Thyroid gland (tissue), 4 donors: ENCODE results near the gene KDM8. TPM values are rescaled to one million over a fixed set of nuclear protein-coding genes. Genes with fewer than 3 reads are reported as not detected.

Experiments
- DNase-seq, 2 donors: peaks; one replicate each; pipeline ENCODE4 v3.0.0-alpha.2; 2019
- H3K27ac ChIP-seq, 3 donors: fragments of 200-600 bp; sonication (generic); 1 replicate in 2 of 3; 2 replicates in 1 of 3; pipeline ENCODE4 v1.5.1; 2016 to 2019; ENCODE audit warnings: mild to moderate bottlenecking in 1 of 3, moderate library complexity in 1 of 3
- H3K27me3 ChIP-seq: fragments of 200-600 bp; sonication (generic); one replicate; pipeline ENCODE4 v1.5.1; 2019
- H3K36me3 ChIP-seq, 2 donors: fragments of 200-600 bp; sonication (generic); one replicate each; pipeline ENCODE4 v1.5.1; 2016 to 2019
- H3K4me1 ChIP-seq, 2 donors: fragments of 200-600 bp; sonication (generic); one replicate each; pipeline ENCODE4 v1.5.1; 2017 to 2019
- H3K4me3 ChIP-seq, 3 donors: fragments of 200-600 bp; sonication (generic); replicated peaks in 1 of 3; 1 replicate in 2 of 3; 2 replicates in 1 of 3; pipeline ENCODE4 v1.5.1; 2016; ENCODE audit warnings: mild to moderate bottlenecking in 1 of 3
- H3K9me3 ChIP-seq: fragments of 200-600 bp; sonication (generic); one replicate; pipeline ENCODE4 v1.5.1; 2017
- POLR2A ChIP-seq, 2 donors: fragments of 450-650 bp; IDR thresholded peaks; one replicate each; pipeline ENCODE4 v1.6.1; 2017; ENCODE audit warnings: antibody characterized with exemption in 2 of 2, mild to moderate bottlenecking in 2 of 2, moderate library complexity in 1 of 2
- WGBS, 2 donors: methylation state at CpG; one replicate each; pipeline ENCODE4 v1.1.5; 2017; 5-methylcytosine and 5-hydroxymethylcytosine counted together
- intact Hi-C: fragments of 100-400 bp; cut with DNase I; formaldehyde crosslinking; loops from one replicate; pipeline ENCODE4 v1.15.1; 2023
- total RNA-seq, 4 donors: library from RNA; depleted of rRNA; stranded (reverse); fragments of >200 nt; gene quantifications; one replicate each; pipeline ENCODE4 v1.2.3, GENCODE V29; 2016
- TF ChIP-seq, protein P1 (sequence below), 6 experiments: fragments of 200-600 bp in 3 of 6; fragments of 450-650 bp in 3 of 6; sonication (generic) in 3 of 6; IDR thresholded peaks; one replicate each; pipeline ENCODE4 v1.5.1; 2016 to 2019; ENCODE audit warnings: antibody characterized with exemption in 6 of 6, mild to moderate bottlenecking in 2 of 6, inconsistent platforms in 1 of 6, moderate library complexity in 1 of 6

KDM8 gene
- total RNA-seq, 4 donors from 2014 or later: 5.6 to 14.9 (median 9.6) TPM

- H3K27me3 ChIP-seq: no peaks in the 10 kb centered on the region
- no peak overlapping the region for H3K27ac ChIP-seq
- peaks cover 0 to 9% of the 10 kb centered on the region in 2 donors for H3K4me1 ChIP-seq
- H3K9me3 ChIP-seq: no peaks in the 10 kb centered on the region
- H3K4me3 ChIP-seq: no peak overlapping the region
- no peak for DNase-seq
- no peak for TF ChIP-seq POLR2A (IDR thresholded peaks at IDR 0.05)
- TF ChIP-seq, protein P1, sequence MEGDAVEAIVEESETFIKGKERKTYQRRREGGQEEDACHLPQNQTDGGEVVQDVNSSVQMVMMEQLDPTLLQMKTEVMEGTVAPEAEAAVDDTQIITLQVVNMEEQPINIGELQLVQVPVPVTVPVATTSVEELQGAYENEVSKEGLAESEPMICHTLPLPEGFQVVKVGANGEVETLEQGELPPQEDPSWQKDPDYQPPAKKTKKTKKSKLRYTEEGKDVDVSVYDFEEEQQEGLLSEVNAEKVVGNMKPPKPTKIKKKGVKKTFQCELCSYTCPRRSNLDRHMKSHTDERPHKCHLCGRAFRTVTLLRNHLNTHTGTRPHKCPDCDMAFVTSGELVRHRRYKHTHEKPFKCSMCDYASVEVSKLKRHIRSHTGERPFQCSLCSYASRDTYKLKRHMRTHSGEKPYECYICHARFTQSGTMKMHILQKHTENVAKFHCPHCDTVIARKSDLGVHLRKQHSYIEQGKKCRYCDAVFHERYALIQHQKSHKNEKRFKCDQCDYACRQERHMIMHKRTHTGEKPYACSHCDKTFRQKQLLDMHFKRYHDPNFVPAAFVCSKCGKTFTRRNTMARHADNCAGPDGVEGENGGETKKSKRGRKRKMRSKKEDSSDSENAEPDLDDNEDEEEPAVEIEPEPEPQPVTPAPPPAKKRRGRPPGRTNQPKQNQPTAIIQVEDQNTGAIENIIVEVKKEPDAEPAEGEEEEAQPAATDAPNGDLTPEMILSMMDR (IDR thresholded peaks at IDR 0.05): no peak
- 60 to 78% methylated on average over 28 to 30 of the region's 30 CpGs for whole genome bisulfite sequencing, 2 donors
- H3K36me3 ChIP-seq: peaks cover 8 to 14% of the 10 kb centered on the region in 2 donors
- intact Hi-C loops: no loop called here
Observed at GRCh38 chr16:27222249-27223225, 19.2 kb downstream of the KDM8 start.

DNA sequence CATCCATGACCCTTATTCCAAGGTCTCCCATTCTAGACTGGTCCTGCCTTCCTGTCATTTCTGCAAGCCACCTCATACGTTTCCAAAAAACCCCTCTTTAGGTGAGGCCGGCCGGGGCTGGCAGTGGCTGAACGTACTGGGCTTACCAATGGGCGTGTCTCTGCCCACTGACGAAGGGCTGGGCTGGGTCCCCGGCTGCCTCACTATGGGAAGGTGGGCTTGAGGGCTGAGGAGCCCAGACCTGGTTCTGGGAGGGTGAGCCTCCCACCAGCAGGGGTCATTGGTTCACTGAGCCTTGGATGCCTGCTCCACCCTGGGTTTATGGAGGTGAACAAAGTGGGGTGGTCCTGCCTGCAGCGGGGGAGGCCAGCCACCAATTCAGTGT lies 19.9 kb downstream of the KDM8 start:
- no peaks in the 10 kb centered on the region for H3K27me3 ChIP-seq
- peaks cover 0 to 9% of the 10 kb centered on the region in 2 donors for H3K4me1 ChIP-seq
- WGBS, 2 donors: 92 to 94% methylated on average over 5 to 8 of the region's 8 CpGs
- H3K9me3 ChIP-seq: no peaks in the 10 kb centered on the region
- H3K36me3 ChIP-seq: peaks cover 8 to 14% of the 10 kb centered on the region in 2 donors
- no peak overlapping the region for H3K4me3 ChIP-seq
- TF ChIP-seq POLR2A (IDR thresholded peaks at IDR 0.05): no peak
- TF ChIP-seq, protein P1 (IDR thresholded peaks at IDR 0.05): no peak
- H3K27ac ChIP-seq: no peak overlapping the region
- intact Hi-C loops: no loop called here
- DNase-seq: no peak

- H3K9me3 ChIP-seq: no peaks in the 10 kb centered on the region
- no peak overlapping the region for H3K27ac ChIP-seq
- TF ChIP-seq, protein P1 (IDR thresholded peaks at IDR 0.05): no peak
- no peak for TF ChIP-seq POLR2A (IDR thresholded peaks at IDR 0.05)
- H3K36me3 ChIP-seq: peaks cover 8 to 14% of the 10 kb centered on the region in 2 donors
- intact Hi-C loops: no loop called here
- H3K4me1 ChIP-seq: peaks cover 0 to 9% of the 10 kb centered on the region in 2 donors
- DNase-seq: no peak
- no peak overlapping the region for H3K4me3 ChIP-seq
- WGBS, 2 donors: 89 to 94% methylated on average over 4 to 6 of the region's 6 CpGs
- H3K27me3 ChIP-seq: no peaks in the 10 kb centered on the region
Observed at GRCh38 chr16:27223701-27224100, 20.4 kb downstream of the KDM8 start.

DNA sequence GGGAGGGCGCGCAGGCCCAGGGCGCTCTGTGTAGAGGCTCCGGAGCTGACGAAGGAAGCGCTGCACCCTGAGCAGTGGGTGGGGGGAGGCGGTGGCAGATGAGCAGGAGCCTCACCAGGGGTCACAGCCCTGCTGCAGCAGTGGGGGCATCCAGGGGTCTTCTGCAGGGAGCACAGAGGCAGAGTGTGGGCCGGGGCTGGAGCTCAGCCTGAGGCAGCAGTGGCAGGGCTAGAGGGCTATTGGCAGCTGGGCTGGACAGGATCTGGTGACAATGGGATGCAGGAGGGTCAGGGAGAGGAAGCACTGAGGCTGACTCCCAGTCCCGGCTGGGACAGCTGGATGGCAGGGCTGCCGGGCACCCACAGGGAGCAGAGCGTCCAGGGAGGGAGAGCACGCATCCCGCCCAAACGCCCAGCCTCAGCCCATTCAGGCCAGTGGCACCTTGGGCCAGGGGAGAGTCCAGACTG lies 21.0 kb downstream of the KDM8 start:
- H3K4me3 ChIP-seq: no peak overlapping the region
- intact Hi-C loops: no loop called here
- 92 to 94% methylated on average over 12 to 14 of the region's 14 CpGs for WGBS, 2 donors

More for the DNA sequence above, 21.0 kb downstream of the KDM8 start:
- no peaks in the 10 kb centered on the region for H3K27me3 ChIP-seq
- no peak overlapping the region for H3K27ac ChIP-seq
- no peaks in the 10 kb centered on the region for H3K9me3 ChIP-seq
- H3K4me1 ChIP-seq: peaks cover 0 to 9% of the 10 kb centered on the region in 2 donors
- no peak for DNase-seq
- peaks cover 8 to 9% of the 10 kb centered on the region in 2 donors for H3K36me3 ChIP-seq
- no peak for TF ChIP-seq POLR2A (IDR thresholded peaks at IDR 0.05)
- TF ChIP-seq, protein P1 (IDR thresholded peaks at IDR 0.05): no peak
